RWPE2 (cell line): ENCODE measurements around the gene PLXND1.

Experiments
- ATAC-seq: fragments of 200-7000 bp; cut with Tn5 transposase; 3 replicates; pipeline ENCODE4 v1.9.1; 2021; ENCODE audit warnings: low read depth
- DNase-seq: peaks from one replicate; pipeline ENCODE4 v3.0.0-alpha.2; 2020; ENCODE audit warnings: low spot score
- H3K27ac ChIP-seq: fragments of 450-650 bp; 2 replicates; pipeline ENCODE4 v1.5.1; 2017; ENCODE audit warnings: mild to moderate bottlenecking; ENCODE audit not compliant: poor library complexity, severe bottlenecking
- H3K27me3 ChIP-seq: fragments of 250-450 bp; sonication (Bioruptor Pico); 2 replicates; pipeline ENCODE4 v1.5.1; 2021; ENCODE audit warnings: mild to moderate bottlenecking, moderate library complexity; ENCODE audit not compliant: insufficient read depth, poor library complexity, severe bottlenecking
- H3K36me3 ChIP-seq: fragments of 250-450 bp; sonication (Bioruptor Pico); 2 replicates; pipeline ENCODE4 v1.5.1; 2020; ENCODE audit warnings: low read depth, mild to moderate bottlenecking, moderate library complexity
- H3K4me1 ChIP-seq: fragments of 250-450 bp; sonication (Bioruptor Pico); 2 replicates; pipeline ENCODE4 v1.5.1; 2021; ENCODE audit warnings: mild to moderate bottlenecking, moderate library complexity; ENCODE audit not compliant: insufficient read depth, poor library complexity, severe bottlenecking
- H3K4me3 ChIP-seq: fragments of 250-450 bp; sonication (Bioruptor Pico); 2 replicates; pipeline ENCODE4 v1.5.1; 2021; ENCODE audit warnings: mild to moderate bottlenecking, moderate library complexity; ENCODE audit not compliant: severe bottlenecking
- H3K9me3 ChIP-seq: fragments of 250-450 bp; sonication (Bioruptor Pico); 2 replicates; pipeline ENCODE4 v1.5.1; 2021; ENCODE audit warnings: mild to moderate bottlenecking, moderate library complexity; ENCODE audit not compliant: severe bottlenecking
- CTCF ChIP-seq: fragments of 450-650 bp; IDR thresholded peaks from one replicate; pipeline ENCODE4 v1.5.1; 2017; ENCODE audit warnings: mild to moderate bottlenecking, moderate library complexity; ENCODE audit not compliant: poor library complexity, severe bottlenecking

The PLXND1 gene

GRCh38 chr3:129575233-129575996 is 31.1 kb downstream of the PLXND1 start:
- Histone ChIP-seq H3K9me3 (no peaks in the 10 kb centered on the region), H3K27me3 (no peaks in the 10 kb centered on the region), H3K36me3 (no peaks in the 10 kb centered on the region), H3K27ac (no peak overlapping the region), H3K4me3 (no peak overlapping the region), H3K4me1 (no peaks in the 10 kb centered on the region)
- DNase-seq (no peak), ATAC-seq (no peak)
- no peak for TF ChIP-seq CTCF

- Histone ChIP-seq H3K36me3 (no peaks in the 10 kb centered on the region), H3K27ac (no peak overlapping the region), H3K27me3 (no peaks in the 10 kb centered on the region), H3K9me3 (no peaks in the 10 kb centered on the region), H3K4me1 (no peaks in the 10 kb centered on the region), H3K4me3 (no peak overlapping the region)
- ATAC-seq = no peak
- no peak for TF ChIP-seq CTCF
- no peak for DNase-seq
These were observed 32.3 kb downstream of the PLXND1 start for GRCh38 chr3:129574206-129574605.

- no peaks in the 10 kb centered on the region for H3K9me3 ChIP-seq
- H3K27me3 ChIP-seq = no peaks in the 10 kb centered on the region
- no peaks in the 10 kb centered on the region for H3K4me1 ChIP-seq
- no peaks in the 10 kb centered on the region for H3K36me3 ChIP-seq
- no peak overlapping the region for H3K4me3 ChIP-seq
- H3K27ac ChIP-seq = no peak overlapping the region
- TF ChIP-seq CTCF = no peak
- DNase-seq (no peak), ATAC-seq (no peak)
These were observed 33.0 kb downstream of the PLXND1 start for GRCh38 chr3:129573493-129573892.

- no peak for TF ChIP-seq CTCF
- ATAC-seq = no peak
- DNase-seq = no peak
- Histone ChIP-seq H3K4me1 (no peaks in the 10 kb centered on the region), H3K9me3 (no peaks in the 10 kb centered on the region), H3K27me3 (no peaks in the 10 kb centered on the region), H3K27ac (no peak overlapping the region), H3K36me3 (no peaks in the 10 kb centered on the region), H3K4me3 (no peak overlapping the region)
These were observed 33.9 kb downstream of the PLXND1 start for GRCh38 chr3:129572603-129573002.
